NCI-H128 (cell line): ENCODE data around the gene CACNA1B.
"Not testable (repeated sequence)": the region's sequence is repeated elsewhere in the genome, so short reads cannot be mapped to it uniquely, and the experiment has no call there.

ENCODE experiments used
- DNase-seq: peaks from one replicate; lab custom pipeline; 2025; ENCODE audit not compliant: unreplicated experiment; lab: John Stamatoyannopoulos, UW

The CACNA1B gene

GRCh38 chr9:137885121-137885520 is 7.5 kb downstream of the CACNA1B start:
- DNase-seq = not testable (repeated sequence)

GRCh38 chr9:137888621-137889020 is 11.0 kb downstream of the CACNA1B start:
- not testable (repeated sequence) for DNase-seq

- DNase-seq = not testable (repeated sequence)
Measured at GRCh38 chr9:137889966-137890365, 12.4 kb downstream of the CACNA1B start.

- not testable (repeated sequence) for DNase-seq
Measured at GRCh38 chr9:137890768-137891587, 13.4 kb downstream of the CACNA1B start.

- no peak for DNase-seq
Measured at GRCh38 chr9:137891588-137892423, 14.2 kb downstream of the CACNA1B start.

GRCh38 chr9:137892424-137893191 is 15.0 kb downstream of the CACNA1B start:
- no peak for DNase-seq

- no peak for DNase-seq
Measured at GRCh38 chr9:137893670-137894069, 16.1 kb downstream of the CACNA1B start.

- no peak for DNase-seq
Measured at GRCh38 chr9:137899551-137900360, 22.2 kb downstream of the CACNA1B start.

GRCh38 chr9:137900584-137901310 is 23.2 kb downstream of the CACNA1B start:
- no peak for DNase-seq

- DNase-seq = no peak
Measured at GRCh38 chr9:137902646-137903045, 25.1 kb downstream of the CACNA1B start.

GRCh38 chr9:137905740-137906139 is 28.2 kb downstream of the CACNA1B start:
- DNase-seq = no peak

- no peak for DNase-seq
Measured at GRCh38 chr9:137907776-137908175, 30.2 kb downstream of the CACNA1B start.

GRCh38 chr9:137912671-137913070 is 35.1 kb downstream of the CACNA1B start:
- DNase-seq = no peak

GRCh38 chr9:137913132-137913531 is 35.5 kb downstream of the CACNA1B start:
- DNase-seq = no peak

GRCh38 chr9:137913771-137914767 is 36.5 kb downstream of the CACNA1B start:
- DNase-seq = no peak

GRCh38 chr9:137916540-137916939 is 39.0 kb downstream of the CACNA1B start:
- no peak for DNase-seq

- no peak for DNase-seq
Measured at GRCh38 chr9:137917116-137917515, 39.5 kb downstream of the CACNA1B start.

- DNase-seq = no peak
Measured at GRCh38 chr9:137917795-137918194, 40.2 kb downstream of the CACNA1B start.
